ENCODE measurements around the gene MORN4. TPM values are rescaled to one million over a fixed set of nuclear protein-coding genes. Genes with fewer than 3 reads are reported as not detected.
A peak's percentile ranks its signal among the peaks of the same experiment; 100 is the strongest.

The MORN4 gene
- total and polyA plus RNA-seq, 9 of the 15 experiments (the other 6 are each of a cell fraction or from before 2014, with no cell fraction given), result 8.3 to 23.9 (median 11.7) TPM

DNA sequence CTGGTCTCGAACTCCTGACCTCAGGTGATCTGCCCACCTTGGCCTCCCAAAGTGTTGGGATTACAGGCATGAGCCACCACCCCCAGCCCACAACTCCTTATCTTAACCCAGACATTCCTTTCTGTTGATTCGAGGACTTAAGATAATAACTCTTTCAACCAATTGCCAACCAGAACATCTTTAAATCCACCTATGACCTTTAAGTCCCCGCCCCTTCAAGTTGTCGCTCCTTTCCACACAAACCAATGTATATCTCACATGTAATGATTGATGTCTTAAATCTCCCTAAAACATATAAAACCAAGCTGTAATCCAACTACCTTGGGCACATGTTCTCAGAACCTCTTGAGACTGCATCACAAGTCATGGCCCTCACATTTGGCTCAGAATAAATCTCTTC lies 68.5 kb downstream of the MORN4 start (continued):
- TF ChIP-seq, protein P1, sequence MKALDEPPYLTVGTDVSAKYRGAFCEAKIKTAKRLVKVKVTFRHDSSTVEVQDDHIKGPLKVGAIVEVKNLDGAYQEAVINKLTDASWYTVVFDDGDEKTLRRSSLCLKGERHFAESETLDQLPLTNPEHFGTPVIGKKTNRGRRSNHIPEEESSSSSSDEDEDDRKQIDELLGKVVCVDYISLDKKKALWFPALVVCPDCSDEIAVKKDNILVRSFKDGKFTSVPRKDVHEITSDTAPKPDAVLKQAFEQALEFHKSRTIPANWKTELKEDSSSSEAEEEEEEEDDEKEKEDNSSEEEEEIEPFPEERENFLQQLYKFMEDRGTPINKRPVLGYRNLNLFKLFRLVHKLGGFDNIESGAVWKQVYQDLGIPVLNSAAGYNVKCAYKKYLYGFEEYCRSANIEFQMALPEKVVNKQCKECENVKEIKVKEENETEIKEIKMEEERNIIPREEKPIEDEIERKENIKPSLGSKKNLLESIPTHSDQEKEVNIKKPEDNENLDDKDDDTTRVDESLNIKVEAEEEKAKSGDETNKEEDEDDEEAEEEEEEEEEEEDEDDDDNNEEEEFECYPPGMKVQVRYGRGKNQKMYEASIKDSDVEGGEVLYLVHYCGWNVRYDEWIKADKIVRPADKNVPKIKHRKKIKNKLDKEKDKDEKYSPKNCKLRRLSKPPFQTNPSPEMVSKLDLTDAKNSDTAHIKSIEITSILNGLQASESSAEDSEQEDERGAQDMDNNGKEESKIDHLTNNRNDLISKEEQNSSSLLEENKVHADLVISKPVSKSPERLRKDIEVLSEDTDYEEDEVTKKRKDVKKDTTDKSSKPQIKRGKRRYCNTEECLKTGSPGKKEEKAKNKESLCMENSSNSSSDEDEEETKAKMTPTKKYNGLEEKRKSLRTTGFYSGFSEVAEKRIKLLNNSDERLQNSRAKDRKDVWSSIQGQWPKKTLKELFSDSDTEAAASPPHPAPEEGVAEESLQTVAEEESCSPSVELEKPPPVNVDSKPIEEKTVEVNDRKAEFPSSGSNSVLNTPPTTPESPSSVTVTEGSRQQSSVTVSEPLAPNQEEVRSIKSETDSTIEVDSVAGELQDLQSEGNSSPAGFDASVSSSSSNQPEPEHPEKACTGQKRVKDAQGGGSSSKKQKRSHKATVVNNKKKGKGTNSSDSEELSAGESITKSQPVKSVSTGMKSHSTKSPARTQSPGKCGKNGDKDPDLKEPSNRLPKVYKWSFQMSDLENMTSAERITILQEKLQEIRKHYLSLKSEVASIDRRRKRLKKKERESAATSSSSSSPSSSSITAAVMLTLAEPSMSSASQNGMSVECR (CRISPR knock-in tag; IDR thresholded peaks at IDR 0.05), result no peak
- TF ChIP-seq ARID1B (IDR thresholded peaks at IDR 0.05), result 0 out of 2 replicates have a peak, but pooled peaks have one; percentile 20
- no peak for TF ChIP-seq ILK (tag; IDR thresholded peaks at IDR 0.05; ENCODE audit: borderline replicate concordance, low read depth)
- TF ChIP-seq, protein P2, sequence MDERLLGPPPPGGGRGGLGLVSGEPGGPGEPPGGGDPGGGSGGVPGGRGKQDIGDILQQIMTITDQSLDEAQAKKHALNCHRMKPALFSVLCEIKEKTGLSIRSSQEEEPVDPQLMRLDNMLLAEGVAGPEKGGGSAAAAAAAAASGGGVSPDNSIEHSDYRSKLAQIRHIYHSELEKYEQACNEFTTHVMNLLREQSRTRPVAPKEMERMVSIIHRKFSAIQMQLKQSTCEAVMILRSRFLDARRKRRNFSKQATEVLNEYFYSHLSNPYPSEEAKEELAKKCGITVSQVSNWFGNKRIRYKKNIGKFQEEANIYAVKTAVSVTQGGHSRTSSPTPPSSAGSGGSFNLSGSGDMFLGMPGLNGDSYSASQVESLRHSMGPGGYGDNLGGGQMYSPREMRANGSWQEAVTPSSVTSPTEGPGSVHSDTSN (CRISPR knock-in tag; IDR thresholded peaks at IDR 0.05; ENCODE audit: low read depth), result no peak
- TF ChIP-seq, protein P2 (tag; conservative IDR thresholded peaks at IDR 0.05; ENCODE audit: low read depth), result no peak
- TF ChIP-seq TAF9B (IDR thresholded peaks at IDR 0.05; ENCODE audit: partially characterized antibody), result no peak
- TF ChIP-seq, protein P3, sequence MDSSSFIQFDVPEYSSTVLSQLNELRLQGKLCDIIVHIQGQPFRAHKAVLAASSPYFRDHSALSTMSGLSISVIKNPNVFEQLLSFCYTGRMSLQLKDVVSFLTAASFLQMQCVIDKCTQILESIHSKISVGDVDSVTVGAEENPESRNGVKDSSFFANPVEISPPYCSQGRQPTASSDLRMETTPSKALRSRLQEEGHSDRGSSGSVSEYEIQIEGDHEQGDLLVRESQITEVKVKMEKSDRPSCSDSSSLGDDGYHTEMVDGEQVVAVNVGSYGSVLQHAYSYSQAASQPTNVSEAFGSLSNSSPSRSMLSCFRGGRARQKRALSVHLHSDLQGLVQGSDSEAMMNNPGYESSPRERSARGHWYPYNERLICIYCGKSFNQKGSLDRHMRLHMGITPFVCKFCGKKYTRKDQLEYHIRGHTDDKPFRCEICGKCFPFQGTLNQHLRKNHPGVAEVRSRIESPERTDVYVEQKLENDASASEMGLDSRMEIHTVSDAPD (CRISPR knock-in tag; IDR thresholded peaks at IDR 0.05), result no peak
- TF ChIP-seq L3MBTL2 (IDR thresholded peaks at IDR 0.05), result no peak
- TF ChIP-seq SRSF3 (IDR thresholded peaks at IDR 0.05; ENCODE audit: insufficient read depth, low read length), result no peak
- TF ChIP-seq, protein P4, sequence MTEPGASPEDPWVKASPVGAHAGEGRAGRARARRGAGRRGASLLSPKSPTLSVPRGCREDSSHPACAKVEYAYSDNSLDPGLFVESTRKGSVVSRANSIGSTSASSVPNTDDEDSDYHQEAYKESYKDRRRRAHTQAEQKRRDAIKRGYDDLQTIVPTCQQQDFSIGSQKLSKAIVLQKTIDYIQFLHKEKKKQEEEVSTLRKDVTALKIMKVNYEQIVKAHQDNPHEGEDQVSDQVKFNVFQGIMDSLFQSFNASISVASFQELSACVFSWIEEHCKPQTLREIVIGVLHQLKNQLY (CRISPR knock-in tag; conservative IDR thresholded peaks at IDR 0.05), result no peak
- TF ChIP-seq CBFA2T3 (IDR thresholded peaks at IDR 0.05), result peak; percentile 26; the same call in 1 of the 2 replicates
- TF ChIP-seq ETS2 (tag; IDR thresholded peaks at IDR 0.05; ENCODE audit: borderline replicate concordance, poor library complexity, severe bottlenecking), result no peak
- TF ChIP-seq, protein P5, sequence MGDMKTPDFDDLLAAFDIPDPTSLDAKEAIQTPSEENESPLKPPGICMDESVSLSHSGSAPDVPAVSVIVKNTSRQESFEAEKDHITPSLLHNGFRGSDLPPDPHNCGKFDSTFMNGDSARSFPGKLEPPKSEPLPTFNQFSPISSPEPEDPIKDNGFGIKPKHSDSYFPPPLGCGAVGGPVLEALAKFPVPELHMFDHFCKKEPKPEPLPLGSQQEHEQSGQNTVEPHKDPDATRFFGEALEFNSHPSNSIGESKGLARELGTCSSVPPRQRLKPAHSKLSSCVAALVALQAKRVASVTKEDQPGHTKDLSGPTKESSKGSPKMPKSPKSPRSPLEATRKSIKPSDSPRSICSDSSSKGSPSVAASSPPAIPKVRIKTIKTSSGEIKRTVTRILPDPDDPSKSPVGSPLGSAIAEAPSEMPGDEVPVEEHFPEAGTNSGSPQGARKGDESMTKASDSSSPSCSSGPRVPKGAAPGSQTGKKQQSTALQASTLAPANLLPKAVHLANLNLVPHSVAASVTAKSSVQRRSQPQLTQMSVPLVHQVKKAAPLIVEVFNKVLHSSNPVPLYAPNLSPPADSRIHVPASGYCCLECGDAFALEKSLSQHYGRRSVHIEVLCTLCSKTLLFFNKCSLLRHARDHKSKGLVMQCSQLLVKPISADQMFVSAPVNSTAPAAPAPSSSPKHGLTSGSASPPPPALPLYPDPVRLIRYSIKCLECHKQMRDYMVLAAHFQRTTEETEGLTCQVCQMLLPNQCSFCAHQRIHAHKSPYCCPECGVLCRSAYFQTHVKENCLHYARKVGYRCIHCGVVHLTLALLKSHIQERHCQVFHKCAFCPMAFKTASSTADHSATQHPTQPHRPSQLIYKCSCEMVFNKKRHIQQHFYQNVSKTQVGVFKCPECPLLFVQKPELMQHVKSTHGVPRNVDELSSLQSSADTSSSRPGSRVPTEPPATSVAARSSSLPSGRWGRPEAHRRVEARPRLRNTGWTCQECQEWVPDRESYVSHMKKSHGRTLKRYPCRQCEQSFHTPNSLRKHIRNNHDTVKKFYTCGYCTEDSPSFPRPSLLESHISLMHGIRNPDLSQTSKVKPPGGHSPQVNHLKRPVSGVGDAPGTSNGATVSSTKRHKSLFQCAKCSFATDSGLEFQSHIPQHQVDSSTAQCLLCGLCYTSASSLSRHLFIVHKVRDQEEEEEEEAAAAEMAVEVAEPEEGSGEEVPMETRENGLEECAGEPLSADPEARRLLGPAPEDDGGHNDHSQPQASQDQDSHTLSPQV (IDR thresholded peaks at IDR 0.05), result no peak
- no peak for TF ChIP-seq CBFA2T2 (conservative IDR thresholded peaks at IDR 0.05)
- no peak for TF ChIP-seq MAFG (tag; conservative IDR thresholded peaks at IDR 0.05)
